Endothelial cell of umbilical vein (primary cell): ENCODE measurements around the gene NCOA5.

Experiments
- EZH2 ChIP-seq: IDR thresholded peaks from 2 replicates; pipeline ENCODE4 v1.6.1; 2012; ENCODE audit warnings: borderline replicate concordance, low read depth, mild to moderate bottlenecking, moderate library complexity, low read length, inconsistent platforms; ENCODE audit not compliant: severe bottlenecking
- FOS ChIP-seq: IDR thresholded peaks from 2 replicates; pipeline ENCODE4 v1.6.1; 2011; ENCODE audit warnings: mild to moderate bottlenecking, low read length, moderate library complexity, borderline replicate concordance; ENCODE audit not compliant: insufficient read depth
- JUN ChIP-seq: IDR thresholded peaks from 2 replicates; pipeline ENCODE4 v1.6.1; 2011; ENCODE audit warnings: borderline replicate concordance, low read depth; ENCODE audit not compliant: insufficient read length, insufficient read depth
- MYC ChIP-seq: IDR thresholded peaks from one replicate; pipeline ENCODE4 v1.6.1; 2011; ENCODE audit warnings: mild to moderate bottlenecking, low read depth, low read length
- POLR2A ChIP-seq: IDR thresholded peaks from 2 replicates; pipeline ENCODE4 v1.6.1; 2012; ENCODE audit warnings: low read depth, mild to moderate bottlenecking, control low read depth, low read length
- POLR2AphosphoS5 ChIP-seq: IDR thresholded peaks from 2 replicates; pipeline ENCODE4 v1.6.1; 2012; ENCODE audit warnings: low read depth, mild to moderate bottlenecking, control low read depth, low read length, moderate library complexity; ENCODE audit not compliant: insufficient read depth
- TF ChIP-seq, protein P1 (sequence below), 2 donors: IDR thresholded peaks; 1 replicate in 1 of 2; 2 replicates in 1 of 2; pipeline ENCODE4 v1.5.1; 2011; ENCODE audit warnings: low read length in 2 of 2, mild to moderate bottlenecking in 2 of 2, moderate library complexity in 2 of 2, control low read depth in 1 of 2, inconsistent platforms in 1 of 2, low read depth in 1 of 2; ENCODE audit not compliant: insufficient read depth in 1 of 2; ENCODE audit errors: extremely low read depth in 1 of 2

DNA sequence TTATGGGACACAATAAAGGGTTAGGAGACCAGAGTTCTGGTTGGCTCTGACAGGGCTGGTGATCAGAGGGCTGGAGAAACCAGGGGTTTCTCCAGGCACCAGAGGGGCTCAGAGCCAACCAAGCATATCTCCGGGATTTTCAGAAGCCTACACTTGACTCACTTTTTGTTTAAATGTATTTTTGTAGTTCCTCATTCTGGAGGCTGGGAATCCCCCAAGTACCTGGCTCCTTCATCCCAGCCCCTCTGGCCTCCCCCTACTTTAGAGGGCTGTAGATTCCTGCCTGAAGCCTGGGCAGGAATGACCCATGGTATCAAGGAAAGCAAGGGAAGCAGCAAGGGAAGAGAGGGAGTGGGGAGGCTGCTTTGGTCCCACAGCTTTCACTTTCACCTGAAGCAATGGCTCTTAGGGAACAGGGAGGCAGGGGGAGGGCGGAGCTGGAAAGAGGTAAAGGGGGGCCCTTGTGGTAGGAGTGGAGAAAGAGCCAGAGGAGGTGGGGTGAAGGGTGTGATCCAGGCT is 29.3 kb upstream of the NCOA5 start:
- TF ChIP-seq, protein P1, sequence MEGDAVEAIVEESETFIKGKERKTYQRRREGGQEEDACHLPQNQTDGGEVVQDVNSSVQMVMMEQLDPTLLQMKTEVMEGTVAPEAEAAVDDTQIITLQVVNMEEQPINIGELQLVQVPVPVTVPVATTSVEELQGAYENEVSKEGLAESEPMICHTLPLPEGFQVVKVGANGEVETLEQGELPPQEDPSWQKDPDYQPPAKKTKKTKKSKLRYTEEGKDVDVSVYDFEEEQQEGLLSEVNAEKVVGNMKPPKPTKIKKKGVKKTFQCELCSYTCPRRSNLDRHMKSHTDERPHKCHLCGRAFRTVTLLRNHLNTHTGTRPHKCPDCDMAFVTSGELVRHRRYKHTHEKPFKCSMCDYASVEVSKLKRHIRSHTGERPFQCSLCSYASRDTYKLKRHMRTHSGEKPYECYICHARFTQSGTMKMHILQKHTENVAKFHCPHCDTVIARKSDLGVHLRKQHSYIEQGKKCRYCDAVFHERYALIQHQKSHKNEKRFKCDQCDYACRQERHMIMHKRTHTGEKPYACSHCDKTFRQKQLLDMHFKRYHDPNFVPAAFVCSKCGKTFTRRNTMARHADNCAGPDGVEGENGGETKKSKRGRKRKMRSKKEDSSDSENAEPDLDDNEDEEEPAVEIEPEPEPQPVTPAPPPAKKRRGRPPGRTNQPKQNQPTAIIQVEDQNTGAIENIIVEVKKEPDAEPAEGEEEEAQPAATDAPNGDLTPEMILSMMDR (IDR thresholded peaks at IDR 0.05; ENCODE audit: extremely low read depth in 1 of 2, insufficient read depth in 1 of 2, low read depth in 1 of 2, low read length in 2 of 2), result no peak
- TF ChIP-seq EZH2, result no peak
- no peak for TF ChIP-seq POLR2A
- TF ChIP-seq JUN, result no peak
- TF ChIP-seq FOS, result no peak
- no peak for TF ChIP-seq POLR2AphosphoS5
- TF ChIP-seq MYC, result no peak
